Thoracic aorta (tissue), 2 donors: Measurements from ENCODE around the gene UBL3. TPM values are rescaled to one million over a fixed set of nuclear protein-coding genes. Genes with fewer than 3 reads are reported as not detected.

Experiments used
- ATAC-seq: fragments of 150-250 bp; one replicate; pipeline ENCODE4 v1.8.0; 2017; ENCODE audit warnings: low read depth; ENCODE audit not compliant: insufficient number of reproducible peaks, low FRiP score
- DNase-seq: peaks from one replicate; pipeline ENCODE4 v3.0.0-alpha.2; 2020; ENCODE audit warnings: low spot score
- H3K27ac ChIP-seq, 2 donors: fragments of 200-600 bp; sonication (generic); 1 replicate in 1 of 2; 2 replicates in 1 of 2; pipeline ENCODE4 v1.5.1; 2016; ENCODE audit warnings: mild to moderate bottlenecking in 2 of 2, moderate library complexity in 2 of 2
- H3K27me3 ChIP-seq: fragments of 200-600 bp; sonication (generic); replicated peaks from 2 replicates; pipeline ENCODE4 v1.6.0; 2016; ENCODE audit warnings: mild to moderate bottlenecking; ENCODE audit not compliant: insufficient read depth
- H3K36me3 ChIP-seq: fragments of 200-600 bp; sonication (generic); one replicate; pipeline ENCODE4 v1.5.1; 2016
- H3K4me1 ChIP-seq, 2 donors: fragments of 200-600 bp; sonication (generic); 1 replicate in 1 of 2; 2 replicates in 1 of 2; pipeline versions ENCODE4 v1.5.1 to v1.6.0; 2016; ENCODE audit warnings: low read depth in 2 of 2, mild to moderate bottlenecking in 1 of 2; ENCODE audit not compliant: control insufficient read depth in 1 of 2
- H3K4me3 ChIP-seq: fragments of 200-600 bp; sonication (generic); 2 replicates; pipeline ENCODE4 v1.5.1; 2016; ENCODE audit warnings: mild to moderate bottlenecking
- H3K9me3 ChIP-seq: fragments of 200-600 bp; sonication (generic); 2 replicates; pipeline ENCODE4 v1.5.1; 2016
- total RNA-seq, 2 donors: library from RNA; depleted of rRNA; stranded (reverse); fragments of >200 nt; gene quantifications; one replicate each; pipeline versions ENCODE4 v1.1.0 to v1.2.3, GENCODE V29; 2016
- TF ChIP-seq, protein P1 (sequence below): fragments of 200-600 bp; sonication (generic); IDR thresholded peaks from one replicate; pipeline ENCODE4 v1.5.1; 2019; ENCODE audit warnings: antibody characterized with exemption

Gene UBL3
- total RNA-seq, 2 donors from 2014 or later: 24.4 to 32.6 TPM

DNA sequence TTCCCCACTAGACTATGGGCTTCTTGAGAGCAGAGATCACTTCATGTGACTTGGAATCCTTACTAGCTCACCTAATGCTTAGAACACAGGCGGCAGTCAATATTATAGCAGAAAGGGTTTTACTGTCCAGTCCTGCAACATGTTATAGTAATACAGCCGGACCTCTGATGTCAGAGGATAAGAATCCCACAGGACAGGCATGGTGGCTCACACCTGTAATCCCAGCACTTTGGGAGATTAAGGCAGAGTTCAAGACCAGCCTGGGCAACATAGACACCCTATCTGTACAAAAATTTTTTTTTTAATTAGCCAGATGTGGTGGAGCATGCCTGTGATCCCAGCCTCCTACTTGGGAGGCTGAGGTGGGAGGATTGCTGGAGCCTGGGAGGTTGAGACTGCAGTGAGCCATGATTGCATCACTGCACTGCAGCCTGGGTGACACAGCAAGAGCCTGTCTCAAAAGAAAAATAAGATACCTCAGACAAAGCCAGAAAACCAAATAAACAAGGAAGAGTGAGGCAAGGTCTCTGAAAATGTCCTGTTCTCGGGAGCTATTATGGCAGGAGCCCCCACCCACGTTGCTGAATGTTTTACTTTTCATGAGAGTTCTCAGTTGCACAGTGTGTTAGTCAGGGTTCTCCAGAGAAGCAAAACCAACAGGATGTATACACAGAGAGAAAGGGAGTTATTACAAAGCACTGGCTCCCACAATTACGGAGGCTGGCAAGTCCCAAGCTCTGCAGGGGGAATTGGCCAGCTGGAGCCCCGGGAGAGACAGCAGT lies 100.8 kb downstream of the UBL3 start:
- no peak overlapping the region for H3K4me3 ChIP-seq
- TF ChIP-seq, protein P1, sequence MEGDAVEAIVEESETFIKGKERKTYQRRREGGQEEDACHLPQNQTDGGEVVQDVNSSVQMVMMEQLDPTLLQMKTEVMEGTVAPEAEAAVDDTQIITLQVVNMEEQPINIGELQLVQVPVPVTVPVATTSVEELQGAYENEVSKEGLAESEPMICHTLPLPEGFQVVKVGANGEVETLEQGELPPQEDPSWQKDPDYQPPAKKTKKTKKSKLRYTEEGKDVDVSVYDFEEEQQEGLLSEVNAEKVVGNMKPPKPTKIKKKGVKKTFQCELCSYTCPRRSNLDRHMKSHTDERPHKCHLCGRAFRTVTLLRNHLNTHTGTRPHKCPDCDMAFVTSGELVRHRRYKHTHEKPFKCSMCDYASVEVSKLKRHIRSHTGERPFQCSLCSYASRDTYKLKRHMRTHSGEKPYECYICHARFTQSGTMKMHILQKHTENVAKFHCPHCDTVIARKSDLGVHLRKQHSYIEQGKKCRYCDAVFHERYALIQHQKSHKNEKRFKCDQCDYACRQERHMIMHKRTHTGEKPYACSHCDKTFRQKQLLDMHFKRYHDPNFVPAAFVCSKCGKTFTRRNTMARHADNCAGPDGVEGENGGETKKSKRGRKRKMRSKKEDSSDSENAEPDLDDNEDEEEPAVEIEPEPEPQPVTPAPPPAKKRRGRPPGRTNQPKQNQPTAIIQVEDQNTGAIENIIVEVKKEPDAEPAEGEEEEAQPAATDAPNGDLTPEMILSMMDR: no peak
- no peak overlapping the region for H3K27ac ChIP-seq
- DNase-seq: no peak
- ATAC-seq: no peak
- no peaks in the 10 kb centered on the region for H3K4me1 ChIP-seq
- no peaks in the 10 kb centered on the region for H3K27me3 ChIP-seq
- no peaks in the 10 kb centered on the region for H3K36me3 ChIP-seq
- no peaks in the 10 kb centered on the region for H3K9me3 ChIP-seq

DNA sequence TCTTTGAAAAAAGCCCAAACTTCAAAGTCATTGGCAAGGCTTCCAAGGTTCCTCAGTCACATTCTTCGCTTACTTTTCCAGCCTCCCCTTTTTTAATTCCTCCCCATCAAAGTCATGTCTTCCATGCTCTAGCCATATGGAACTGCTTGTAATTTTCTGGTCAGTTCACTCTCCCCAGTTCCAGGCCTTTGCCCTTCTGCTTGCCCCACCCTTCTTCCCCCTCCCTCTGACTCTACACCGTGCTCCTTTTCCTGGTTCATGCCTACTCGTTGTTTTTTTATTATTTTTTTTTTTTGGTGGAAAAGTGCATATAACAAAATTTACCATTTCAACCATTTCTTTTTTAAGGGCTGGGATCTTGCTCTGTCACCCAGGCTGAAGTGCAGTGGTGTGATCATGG lies 102.3 kb downstream of the UBL3 start:
- DNase-seq (no peak), ATAC-seq (no peak)
- H3K4me3 ChIP-seq: no peak overlapping the region
- no peaks in the 10 kb centered on the region for H3K36me3 ChIP-seq
- H3K27me3 ChIP-seq: no peaks in the 10 kb centered on the region
- H3K9me3 ChIP-seq: no peaks in the 10 kb centered on the region
- peaks cover 0 to 10% of the 10 kb centered on the region in 2 donors for H3K4me1 ChIP-seq
- TF ChIP-seq, protein P1: no peak
- H3K27ac ChIP-seq: no peak overlapping the region

DNA sequence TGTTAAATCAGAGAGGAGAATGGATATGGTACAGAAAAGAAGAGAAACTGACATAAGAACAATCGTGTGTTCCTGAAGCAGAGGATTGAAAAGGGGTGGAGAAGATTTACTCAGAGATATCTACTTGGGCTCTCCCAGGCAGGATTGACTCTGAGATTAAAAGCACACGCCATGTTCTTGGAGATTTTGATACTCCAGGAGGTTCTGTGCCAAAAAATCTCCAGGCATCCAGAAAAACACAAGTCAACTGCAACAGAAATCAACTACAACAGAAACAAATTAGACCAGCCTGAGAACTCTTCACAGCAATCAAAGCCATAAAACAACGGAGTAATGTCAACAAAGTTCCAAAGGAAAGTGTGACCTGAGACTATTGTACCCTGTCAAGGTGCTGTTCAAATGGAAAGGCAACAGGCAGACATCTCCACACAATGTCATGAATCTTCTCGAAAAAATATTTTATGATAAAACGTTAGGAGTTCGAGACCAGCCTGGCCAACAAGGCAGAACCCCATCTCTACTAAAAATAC lies 104.2 kb downstream of the UBL3 start:
- no peaks in the 10 kb centered on the region for H3K36me3 ChIP-seq
- no peak for ATAC-seq
- peaks cover 0 to 15% of the 10 kb centered on the region in 2 donors for H3K4me1 ChIP-seq
- TF ChIP-seq, protein P1: no peak
- no peak overlapping the region for H3K27ac ChIP-seq
- H3K4me3 ChIP-seq: no peak overlapping the region
- no peaks in the 10 kb centered on the region for H3K9me3 ChIP-seq
- no peak for DNase-seq
- H3K27me3 ChIP-seq: no peaks in the 10 kb centered on the region

DNA sequence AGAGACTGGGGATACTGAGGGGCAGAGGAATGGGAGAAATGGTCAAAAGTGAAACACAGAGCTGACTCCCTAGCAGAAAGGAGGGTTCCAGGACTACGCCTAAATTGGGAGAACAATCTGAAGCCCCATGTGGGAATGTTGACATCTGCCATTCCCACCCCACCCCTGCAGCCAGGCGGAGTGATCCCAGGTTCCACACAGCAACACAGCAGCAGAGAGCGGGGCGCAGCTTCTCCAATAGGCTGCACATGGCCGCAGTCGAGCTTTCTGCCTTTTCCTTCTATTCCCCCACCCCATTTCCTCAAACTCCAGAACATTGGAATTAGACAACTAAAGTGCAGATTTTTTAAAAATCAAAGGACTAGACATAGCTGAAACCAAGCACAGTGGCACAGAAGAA lies 104.7 kb downstream of the UBL3 start:
- ATAC-seq (no peak), DNase-seq (no peak)
- Histone ChIP-seq H3K9me3 (no peaks in the 10 kb centered on the region), H3K27me3 (no peaks in the 10 kb centered on the region), H3K36me3 (no peaks in the 10 kb centered on the region), H3K4me3 (no peak overlapping the region), H3K27ac (no peak overlapping the region), H3K4me1 (peaks cover 0 to 15% of the 10 kb centered on the region in 2 donors)
- TF ChIP-seq, protein P1: no peak

DNA sequence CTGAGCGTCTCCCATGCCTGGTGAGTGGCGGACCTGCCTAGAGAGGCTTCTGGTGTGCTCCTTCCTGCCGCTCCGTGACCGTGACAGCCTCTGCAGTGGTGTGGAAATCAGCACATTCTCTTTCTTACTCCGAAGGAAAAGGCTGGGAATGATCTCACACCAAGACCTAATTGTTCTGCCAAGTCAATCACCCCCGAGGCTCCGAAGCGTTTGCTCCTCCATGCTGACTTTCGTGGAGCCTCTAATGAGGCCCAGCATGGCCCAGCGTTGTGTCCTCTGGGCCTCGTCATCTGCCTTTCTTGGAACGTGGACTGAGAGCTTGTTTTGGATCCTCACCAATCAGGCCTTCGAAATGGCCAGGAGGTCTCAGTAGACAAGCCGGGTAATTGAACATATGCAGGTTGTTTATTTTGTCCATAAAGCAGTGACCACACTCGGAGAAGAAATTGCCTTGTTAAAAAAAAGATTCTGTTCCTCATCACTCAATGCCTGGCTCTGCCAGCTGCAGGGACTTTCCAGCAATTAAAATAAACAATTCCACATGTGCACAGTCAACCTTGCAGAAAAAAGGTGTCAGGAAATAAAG lies 107.1 kb downstream of the UBL3 start:
- peak overlapping the region; percentile 30 for H3K4me3 ChIP-seq
- peaks cover 0 to 15% of the 10 kb centered on the region in 2 donors for H3K4me1 ChIP-seq
- H3K27ac ChIP-seq: peak overlapping the region; percentile 29 to 59
- no peaks in the 10 kb centered on the region for H3K36me3 ChIP-seq
- no peaks in the 10 kb centered on the region for H3K9me3 ChIP-seq
- no peaks in the 10 kb centered on the region for H3K27me3 ChIP-seq
- DNase-seq (no peak), ATAC-seq (no peak)
- TF ChIP-seq, protein P1: no peak
